Lower leg skin (tissue), 4 donors: ENCODE data around the gene NAA60. TPM values are rescaled to one million over a fixed set of nuclear protein-coding genes. Genes with fewer than 3 reads are reported as not detected.
"Not testable (repeated sequence)": the region's sequence is repeated elsewhere in the genome, so short reads cannot be mapped to it uniquely, and the experiment has no call there.

Source experiments
- DNase-seq, 2 donors: peaks; one replicate each; pipeline ENCODE4 v3.0.0-alpha.2; 2019; ENCODE audit warnings: low spot score in 2 of 2
- H3K4me3 ChIP-seq: fragments of 200-600 bp; sonication (generic); 2 replicates; pipeline ENCODE4 v1.5.1; 2017; ENCODE audit warnings: mild to moderate bottlenecking, low read depth; ENCODE audit not compliant: poor library complexity, severe bottlenecking
- CTCF ChIP-seq, 3 donors: fragments of 450-650 bp; IDR thresholded peaks; one replicate each; pipeline ENCODE4 v1.5.1; 2016; ENCODE audit warnings: antibody characterized with exemption in 3 of 3, mild to moderate bottlenecking in 3 of 3, moderate library complexity in 2 of 3
- POLR2A ChIP-seq, 2 donors: fragments of 450-650 bp; IDR thresholded peaks; one replicate each; pipeline ENCODE4 v1.6.1; 2016 to 2017; ENCODE audit warnings: antibody characterized with exemption in 2 of 2, mild to moderate bottlenecking in 1 of 2, moderate library complexity in 1 of 2
- WGBS, 2 donors: methylation state at CpG; one replicate each; pipeline ENCODE4 v1.1.5; 2018; 5-methylcytosine and 5-hydroxymethylcytosine counted together
- intact Hi-C: fragments of 100-400 bp; cut with DNase I; formaldehyde crosslinking; loops from one replicate; pipeline ENCODE4 v1.15.0; 2023; ENCODE audit warnings: low total_unique reads
- total RNA-seq, 4 donors: library from RNA; depleted of rRNA; stranded (reverse); fragments of >200 nt; gene quantifications; one replicate each; pipeline ENCODE4 v1.1.0, GENCODE V29; 2016

NAA60 gene
- total RNA-seq, 4 donors from 2014 or later = 21.2 to 42.2 (median 24.8) TPM

- intact Hi-C loops = no loop called here
- TF ChIP-seq CTCF (IDR thresholded peaks at IDR 0.05) = no peak
- TF ChIP-seq POLR2A (IDR thresholded peaks at IDR 0.05) = no peak
- 98% methylated on average over 3 of the region's 3 CpGs for WGBS, 2 donors
- no peak overlapping the region for H3K4me3 ChIP-seq
- DNase-seq = peak in 1 of 2 donors; percentile 28
These were observed 79.8 kb downstream of the NAA60 start for GRCh38 chr16:3523281-3523680.

- intact Hi-C loops = no loop called here
These were observed 82.5 kb downstream of the NAA60 start for GRCh38 chr16:3525951-3526350.

GRCh38 chr16:3527216-3527829, 83.8 kb downstream of the NAA60 start:
- peak; percentile 48 to 91 for DNase-seq
- H3K4me3 ChIP-seq, intact Hi-C loops: not testable (repeated sequence)
- WGBS, 2 donors = 65 to 74% methylated on average over 12 of the region's 12 CpGs

More at GRCh38 chr16:3525951-3526350, 82.5 kb downstream of the NAA60 start:
- no peak for TF ChIP-seq CTCF (IDR thresholded peaks at IDR 0.05)
- no peak for TF ChIP-seq POLR2A (IDR thresholded peaks at IDR 0.05)
- DNase-seq = peak in 1 of 2 donors; percentile 39
- no peak overlapping the region for H3K4me3 ChIP-seq
- WGBS, 2 donors = 81 to 97% methylated on average over 5 of the region's 5 CpGs

GRCh38 chr16:3528406-3528805, 84.9 kb downstream of the NAA60 start:
- no peak overlapping the region for H3K4me3 ChIP-seq
- WGBS, 2 donors = 97 to 100% methylated on average over 2 of the region's 2 CpGs
- DNase-seq = peak in 1 of 2 donors; percentile 15
- intact Hi-C loops = no loop called here
- TF ChIP-seq POLR2A (IDR thresholded peaks at IDR 0.05) = no peak
- TF ChIP-seq CTCF (IDR thresholded peaks at IDR 0.05) = no peak

GRCh38 chr16:3529175-3529574, 85.7 kb downstream of the NAA60 start:
- H3K4me3 ChIP-seq = no peak overlapping the region
- intact Hi-C loops = no loop called here
- TF ChIP-seq CTCF (IDR thresholded peaks at IDR 0.05) (no peak), POLR2A (IDR thresholded peaks at IDR 0.05) (no peak)
- DNase-seq = no peak

- no peak for TF ChIP-seq CTCF (IDR thresholded peaks at IDR 0.05)
- no peak for TF ChIP-seq POLR2A (IDR thresholded peaks at IDR 0.05)
- no peak for DNase-seq
- H3K4me3 ChIP-seq = no peak overlapping the region
- intact Hi-C loops = no loop called here
- 90 to 92% methylated on average over 12 of the region's 12 CpGs for WGBS, 2 donors
These were observed 87.0 kb downstream of the NAA60 start for GRCh38 chr16:3530371-3530914.
